ENCODE results near the gene ERVK3-1. TPM values are rescaled to one million over a fixed set of nuclear protein-coding genes. Genes with fewer than 3 reads are reported as not detected.
"Not testable (repeated sequence)": the region's sequence is repeated elsewhere in the genome, so short reads cannot be mapped to it uniquely, and the experiment has no call there.

Gene ERVK3-1
- total RNA-seq, 6 donors from 2014 or later: 24.3 to 50.5 (median 37.0) TPM

DNA sequence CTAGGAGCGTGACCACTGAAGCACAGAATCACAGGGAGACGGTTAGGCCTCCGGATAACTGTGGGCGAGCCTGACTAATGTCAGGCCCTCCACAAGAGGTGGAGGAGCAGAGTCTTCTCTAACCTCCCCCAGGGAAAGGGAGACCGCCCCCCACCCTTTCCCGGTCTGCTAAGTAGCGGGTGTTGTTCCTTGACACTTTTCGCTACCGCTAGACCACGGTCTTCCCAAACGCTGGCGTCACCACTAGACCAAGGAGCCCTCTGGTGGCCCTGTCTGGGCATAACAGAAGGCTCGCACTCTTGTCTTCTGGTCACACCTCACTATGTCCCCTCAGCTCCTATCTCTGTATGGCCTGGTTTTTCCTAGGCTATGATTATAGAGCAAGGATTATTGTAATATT is 5.5 kb downstream of the ERVK3-1 start:
- WGBS, 2 donors: 54 to 66% methylated on average over 13 of the region's 13 CpGs
- H3K36me3 ChIP-seq: peaks cover 14 to 81% (median 53%) of the 10 kb centered on the region in 4 donors
- ATAC-seq (ENCODE audit: low FRiP score in 2 of 2): not testable (repeated sequence)

DNA sequence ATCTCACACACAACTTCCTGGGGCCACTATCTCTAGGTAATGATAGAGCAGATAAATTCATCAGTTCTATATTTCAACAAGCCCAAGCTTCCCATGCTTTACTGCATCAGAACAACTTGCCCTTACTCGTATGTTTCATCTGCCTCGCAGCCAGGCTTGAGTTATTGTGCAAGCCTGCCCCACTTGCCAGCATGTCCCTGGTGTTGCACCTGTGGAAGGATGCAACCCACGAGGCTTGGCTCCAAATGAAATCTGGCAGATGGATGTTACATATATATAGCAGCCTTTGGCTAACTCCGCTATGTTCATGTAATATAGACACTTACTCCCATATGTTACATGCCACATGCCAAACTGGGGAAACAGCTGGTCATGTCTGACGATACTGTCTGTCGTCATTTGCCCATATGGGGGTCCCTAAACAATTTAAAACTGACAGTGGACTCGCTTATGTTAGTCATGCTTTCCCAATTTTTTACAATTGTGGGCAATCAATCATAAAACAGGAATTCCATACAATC is 6.2 kb downstream of the ERVK3-1 start:
- Histone ChIP-seq H3K27ac (no peak overlapping the region), H3K4me1 (peaks cover under 1 to 9% (median 7%) of the 10 kb centered on the region in 4 donors), H3K27me3 (no peaks in the 10 kb centered on the region), H3K9me3 (no peaks in the 10 kb centered on the region), H3K36me3 (peaks cover 14 to 82% (median 55%) of the 10 kb centered on the region in 4 donors), H3K4me3 (no peak overlapping the region)
- ATAC-seq (ENCODE audit: low FRiP score in 2 of 2): no peak
- WGBS, 2 donors: 91 to 95% methylated on average over 7 of the region's 7 CpGs
- no peak for TF ChIP-seq POLR2AphosphoS5 (IDR thresholded peaks at IDR 0.05)
- no peak for TF ChIP-seq EP300 (IDR thresholded peaks at IDR 0.05)
- DNase-seq: no peak

More for the DNA sequence above, 5.5 kb downstream of the ERVK3-1 start:
- TF ChIP-seq, protein P1, sequence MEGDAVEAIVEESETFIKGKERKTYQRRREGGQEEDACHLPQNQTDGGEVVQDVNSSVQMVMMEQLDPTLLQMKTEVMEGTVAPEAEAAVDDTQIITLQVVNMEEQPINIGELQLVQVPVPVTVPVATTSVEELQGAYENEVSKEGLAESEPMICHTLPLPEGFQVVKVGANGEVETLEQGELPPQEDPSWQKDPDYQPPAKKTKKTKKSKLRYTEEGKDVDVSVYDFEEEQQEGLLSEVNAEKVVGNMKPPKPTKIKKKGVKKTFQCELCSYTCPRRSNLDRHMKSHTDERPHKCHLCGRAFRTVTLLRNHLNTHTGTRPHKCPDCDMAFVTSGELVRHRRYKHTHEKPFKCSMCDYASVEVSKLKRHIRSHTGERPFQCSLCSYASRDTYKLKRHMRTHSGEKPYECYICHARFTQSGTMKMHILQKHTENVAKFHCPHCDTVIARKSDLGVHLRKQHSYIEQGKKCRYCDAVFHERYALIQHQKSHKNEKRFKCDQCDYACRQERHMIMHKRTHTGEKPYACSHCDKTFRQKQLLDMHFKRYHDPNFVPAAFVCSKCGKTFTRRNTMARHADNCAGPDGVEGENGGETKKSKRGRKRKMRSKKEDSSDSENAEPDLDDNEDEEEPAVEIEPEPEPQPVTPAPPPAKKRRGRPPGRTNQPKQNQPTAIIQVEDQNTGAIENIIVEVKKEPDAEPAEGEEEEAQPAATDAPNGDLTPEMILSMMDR (IDR thresholded peaks at IDR 0.05): peak; percentile 28 to 58 (median 44)
- not testable (repeated sequence) for H3K4me3 ChIP-seq, H3K27me3 ChIP-seq, H3K9me3 ChIP-seq, DNase-seq, H3K27ac ChIP-seq
- peaks cover 8 to 16% (median 14%) of the 10 kb centered on the region in 4 donors for H3K4me1 ChIP-seq

DNA sequence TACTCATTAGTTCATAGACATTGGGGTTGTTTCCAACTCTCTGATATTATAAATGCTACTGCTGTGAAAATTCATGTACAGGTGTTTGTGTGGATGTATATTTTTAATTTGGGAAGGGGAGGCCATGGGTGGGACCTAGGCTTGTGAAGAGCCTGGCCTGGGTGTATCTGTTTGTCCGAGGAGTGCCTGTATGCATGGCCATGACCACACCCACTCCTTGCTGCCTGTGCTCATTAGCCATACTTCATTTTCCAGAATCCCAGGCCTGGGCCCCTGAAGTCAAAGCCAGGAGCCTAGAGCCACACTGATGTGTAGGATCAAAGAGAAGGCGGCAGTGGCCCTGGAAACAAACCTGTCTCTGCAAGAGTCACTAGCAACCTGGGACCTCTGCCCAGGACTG is 10.4 kb downstream of the ERVK3-1 start:
- WGBS, 2 donors: 97 to 100% methylated on average over 2 of the region's 2 CpGs
- H3K4me3 ChIP-seq: no peak overlapping the region
- H3K27ac ChIP-seq: no peak overlapping the region
- no peak for ATAC-seq (ENCODE audit: low FRiP score in 2 of 2)
- TF ChIP-seq POLR2AphosphoS5 (IDR thresholded peaks at IDR 0.05) (no peak), EP300 (IDR thresholded peaks at IDR 0.05) (no peak), POLR2A (IDR thresholded peaks at IDR 0.05) (no peak)
- TF ChIP-seq, protein P1 (IDR thresholded peaks at IDR 0.05): no peak
- DNase-seq: no peak
- H3K27me3 ChIP-seq: no peaks in the 10 kb centered on the region
- H3K36me3 ChIP-seq: peaks cover 14 to 57% (median 40%) of the 10 kb centered on the region in 4 donors
- no peaks in the 10 kb centered on the region for H3K9me3 ChIP-seq
- no peaks in the 10 kb centered on the region for H3K4me1 ChIP-seq

DNA sequence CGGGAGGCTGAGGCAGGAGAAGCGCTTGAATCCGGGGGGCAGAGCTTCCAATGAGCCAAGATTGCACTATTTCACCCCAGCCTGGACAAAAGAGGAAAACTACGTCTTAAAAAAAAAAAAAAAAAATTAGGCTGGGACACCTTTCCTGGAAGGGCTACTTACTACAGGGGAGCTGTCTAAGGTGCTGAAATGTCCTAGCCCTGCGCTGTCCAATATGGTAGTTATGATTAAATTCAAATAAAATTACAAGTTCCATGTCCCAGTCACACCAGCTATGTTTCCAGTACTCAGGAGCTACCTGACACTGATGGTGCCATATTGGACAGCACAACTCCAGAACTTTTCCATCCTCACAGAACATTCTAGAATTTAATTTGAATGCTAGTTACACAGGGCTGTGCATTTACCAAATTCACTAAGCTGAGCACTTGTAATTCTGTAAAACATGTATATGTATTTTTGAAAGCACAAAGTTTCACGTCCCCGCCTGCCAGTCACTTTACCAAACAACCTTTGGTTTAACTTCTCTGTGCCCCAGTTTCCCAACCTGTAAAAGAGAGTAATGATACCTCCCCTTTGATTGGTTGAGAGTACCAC is 12.4 kb downstream of the ERVK3-1 start:
- H3K4me3 ChIP-seq: no peak overlapping the region
- H3K27ac ChIP-seq: no peak overlapping the region
- WGBS, 2 donors: 69 to 73% methylated on average over 7 of the region's 7 CpGs
- H3K9me3 ChIP-seq: no peaks in the 10 kb centered on the region
- TF ChIP-seq EP300 (IDR thresholded peaks at IDR 0.05): no peak
- no peak for TF ChIP-seq POLR2A (IDR thresholded peaks at IDR 0.05)
- no peak for TF ChIP-seq POLR2AphosphoS5 (IDR thresholded peaks at IDR 0.05)
- TF ChIP-seq, protein P1 (IDR thresholded peaks at IDR 0.05): no peak
- H3K36me3 ChIP-seq: peaks cover 5 to 46% (median 32%) of the 10 kb centered on the region in 4 donors
- H3K4me1 ChIP-seq: no peaks in the 10 kb centered on the region
- H3K27me3 ChIP-seq: no peaks in the 10 kb centered on the region
- ATAC-seq (ENCODE audit: low FRiP score in 2 of 2) (peak; percentile 27 to 34), DNase-seq (no peak)

DNA sequence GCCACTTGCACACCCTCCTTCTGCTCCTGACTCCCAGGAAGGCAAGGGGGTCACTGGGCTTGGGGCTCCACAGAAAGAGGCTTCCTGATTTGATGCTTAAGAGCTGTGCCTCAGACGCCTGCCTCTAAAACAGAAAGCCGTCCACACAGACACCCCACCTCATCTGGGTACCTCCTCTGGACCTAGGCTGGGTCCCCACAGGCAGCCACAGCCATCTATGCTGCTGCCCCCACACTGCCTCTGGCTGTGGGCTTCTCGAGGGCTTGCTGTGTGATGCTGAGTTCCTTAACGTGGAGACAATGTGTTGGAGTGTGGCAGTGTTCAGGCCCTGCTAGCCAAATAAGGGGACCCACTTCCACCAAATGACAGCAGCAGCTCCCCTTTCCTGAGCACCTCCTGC is 13.1 kb downstream of the ERVK3-1 start:
- 61 to 94% methylated on average over 2 to 4 of the region's 4 CpGs for WGBS, 2 donors
- TF ChIP-seq, protein P1 (IDR thresholded peaks at IDR 0.05): no peak
- TF ChIP-seq POLR2A (IDR thresholded peaks at IDR 0.05): no peak
- TF ChIP-seq POLR2AphosphoS5 (IDR thresholded peaks at IDR 0.05): no peak
- TF ChIP-seq EP300 (IDR thresholded peaks at IDR 0.05): no peak
- ATAC-seq (ENCODE audit: low FRiP score in 2 of 2): no peak
- Histone ChIP-seq H3K9me3 (no peaks in the 10 kb centered on the region), H3K4me3 (no peak overlapping the region), H3K27me3 (no peaks in the 10 kb centered on the region), H3K27ac (no peak overlapping the region), H3K36me3 (peaks cover 0 to 39% (median 26%) of the 10 kb centered on the region in 4 donors), H3K4me1 (no peaks in the 10 kb centered on the region)
- DNase-seq: no peak
